Central memory CD4-positive, alpha-beta T cell (primary cell): Measurements from ENCODE around the gene CELF4.

Source experiments
- DNase-seq: peaks from one replicate; pipeline ENCODE4 v3.0.0; 2022

Gene CELF4

DNA sequence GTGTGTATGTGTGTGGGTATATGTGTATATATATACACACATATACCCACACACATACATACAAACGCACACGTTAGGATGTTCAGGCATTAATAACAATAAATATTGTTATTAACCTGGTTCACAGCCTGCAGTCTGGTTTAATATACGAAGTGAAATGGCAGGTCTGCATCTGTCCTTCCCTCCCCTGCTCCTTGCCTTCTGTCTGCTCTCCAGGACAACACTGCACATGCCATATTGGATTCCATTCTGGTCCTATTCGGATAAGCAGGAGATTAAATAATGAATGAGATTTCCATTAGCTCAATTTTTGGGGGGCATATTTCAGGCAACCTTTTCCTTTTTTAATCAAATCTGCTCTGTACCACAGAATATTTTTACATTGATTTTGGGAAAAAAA is 158.0 kb downstream of the CELF4 start:
- DNase-seq, result no peak

DNA sequence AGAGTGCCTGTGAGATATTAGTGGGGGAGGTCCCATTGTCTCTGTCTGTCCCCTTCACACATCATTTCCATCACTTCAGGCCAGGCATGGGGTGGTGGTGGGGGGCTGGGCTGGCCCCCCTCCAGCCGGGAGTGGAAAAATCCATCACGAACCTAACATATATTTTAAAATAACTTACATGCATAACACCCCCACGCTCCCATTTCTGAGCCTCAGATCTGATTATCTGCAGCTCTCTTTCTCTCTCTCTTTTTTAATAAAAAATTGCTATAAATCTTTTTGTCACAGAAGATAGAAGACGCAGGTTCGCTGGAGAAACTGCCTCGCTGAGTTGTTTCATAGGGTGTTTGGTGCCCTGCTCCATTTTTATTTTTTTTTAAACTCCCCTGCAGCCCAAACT is 159.8 kb downstream of the CELF4 start:
- no peak for DNase-seq

DNA sequence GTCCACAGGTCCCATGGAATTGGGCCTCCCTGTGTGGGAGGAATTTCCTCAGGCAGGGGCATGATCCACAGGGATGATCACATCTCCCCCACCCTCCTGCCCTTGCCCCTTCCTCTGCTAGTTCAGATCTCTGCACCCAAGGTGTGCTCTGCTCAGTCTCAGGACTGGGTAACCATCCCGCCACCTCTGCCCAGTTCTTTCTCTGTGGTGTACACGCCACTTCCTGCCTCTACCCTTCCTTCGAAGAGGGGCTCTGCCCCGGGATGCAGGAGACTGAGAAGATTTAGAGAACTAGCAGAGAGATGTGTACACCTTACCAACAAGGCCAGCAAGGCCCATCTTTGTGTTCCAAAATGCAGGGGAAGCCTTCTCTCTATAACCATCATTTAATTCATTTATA is 160.4 kb downstream of the CELF4 start:
- DNase-seq, result no peak

DNA sequence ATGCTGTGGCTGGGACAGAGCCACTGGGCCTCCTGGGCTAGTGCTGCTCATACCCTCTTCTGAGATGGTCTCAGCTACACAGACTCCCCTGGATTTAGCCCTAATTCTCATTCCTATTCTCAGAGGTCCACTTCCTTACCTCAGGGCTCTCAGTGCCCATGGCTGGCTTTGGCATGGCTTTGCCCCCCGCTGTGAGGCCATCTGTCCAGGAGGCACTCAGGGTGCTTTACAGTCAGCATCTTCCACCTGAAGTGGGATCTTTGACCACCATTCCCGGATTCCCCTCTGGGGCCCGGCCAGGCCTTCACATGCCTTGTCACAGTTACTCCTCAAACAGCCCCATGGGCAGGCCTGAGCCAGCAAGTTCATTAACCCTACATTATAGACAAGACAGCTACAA is 161.8 kb downstream of the CELF4 start:
- DNase-seq, result no peak

DNA sequence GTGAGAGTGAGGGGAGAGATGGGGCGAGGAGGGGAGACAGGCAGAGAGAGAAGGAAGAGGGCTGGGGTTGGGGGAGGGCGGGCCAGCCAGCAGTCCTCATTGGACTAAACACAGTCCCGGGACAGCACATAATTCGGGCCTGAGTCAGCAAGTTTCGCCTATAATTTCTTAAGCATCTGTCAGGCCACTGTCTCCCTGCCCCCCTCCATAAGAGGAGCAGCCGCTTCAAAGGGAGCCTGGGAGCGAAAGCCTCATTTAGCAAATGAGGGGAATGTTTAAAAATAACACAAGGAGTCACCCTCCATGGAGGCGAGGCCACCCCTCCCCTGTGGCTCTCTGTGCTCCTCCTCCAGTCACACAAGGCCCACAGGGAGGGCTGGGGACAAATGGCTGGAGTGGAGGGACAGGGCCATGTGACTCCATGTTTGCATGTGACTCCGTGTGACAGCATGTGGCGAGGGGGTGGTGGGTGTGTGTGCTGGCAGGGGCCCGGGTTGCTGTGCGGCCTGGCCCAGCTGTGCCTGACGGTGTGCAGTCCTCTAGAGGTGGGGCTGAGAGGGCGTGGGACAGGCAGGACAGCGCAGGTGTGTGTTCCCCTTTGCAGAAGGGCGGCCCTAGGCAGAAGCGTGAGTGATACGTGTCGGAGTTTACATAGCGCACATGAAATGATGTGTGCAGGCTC is 162.4 kb downstream of the CELF4 start:
- no peak for DNase-seq

DNA sequence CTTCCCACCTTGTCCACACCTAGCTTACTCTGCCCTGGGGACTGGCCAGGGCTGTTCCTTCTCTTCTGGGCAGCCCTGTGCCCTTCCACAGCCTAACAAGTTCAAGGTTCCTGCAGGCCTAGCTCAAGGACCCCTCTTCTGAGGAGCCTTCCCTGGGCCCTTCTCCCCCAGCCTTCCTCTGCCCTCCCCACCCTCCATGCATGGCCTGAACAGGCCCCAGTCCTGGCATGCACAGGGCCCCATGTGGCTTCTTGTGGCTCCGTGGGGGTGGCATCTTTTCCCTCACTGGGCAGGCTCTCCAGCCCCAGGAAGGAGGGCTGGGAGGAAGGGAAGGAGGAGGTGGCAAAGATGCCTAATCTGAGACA is 162.9 kb downstream of the CELF4 start:
- no peak for DNase-seq

DNA sequence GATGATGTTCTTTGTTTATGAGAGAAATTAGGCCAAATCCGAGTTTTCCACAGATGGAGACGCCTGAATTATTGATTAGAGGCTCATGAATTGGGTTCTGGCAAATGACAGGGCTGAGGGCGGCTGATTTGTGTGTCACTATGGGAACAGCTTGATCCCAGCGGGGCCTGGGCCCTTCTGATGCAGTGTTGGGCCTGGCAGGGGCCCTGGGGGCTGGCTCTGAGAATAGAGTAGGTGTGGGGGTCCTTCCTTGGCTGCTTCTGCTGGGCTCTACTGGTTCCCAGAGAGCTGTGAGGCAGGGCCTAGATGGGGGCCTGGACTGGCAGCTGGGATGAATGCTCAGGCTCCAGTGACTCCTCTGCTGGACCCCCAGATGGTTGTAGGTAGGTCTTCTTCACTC is 164.8 kb downstream of the CELF4 start:
- DNase-seq, result no peak

DNA sequence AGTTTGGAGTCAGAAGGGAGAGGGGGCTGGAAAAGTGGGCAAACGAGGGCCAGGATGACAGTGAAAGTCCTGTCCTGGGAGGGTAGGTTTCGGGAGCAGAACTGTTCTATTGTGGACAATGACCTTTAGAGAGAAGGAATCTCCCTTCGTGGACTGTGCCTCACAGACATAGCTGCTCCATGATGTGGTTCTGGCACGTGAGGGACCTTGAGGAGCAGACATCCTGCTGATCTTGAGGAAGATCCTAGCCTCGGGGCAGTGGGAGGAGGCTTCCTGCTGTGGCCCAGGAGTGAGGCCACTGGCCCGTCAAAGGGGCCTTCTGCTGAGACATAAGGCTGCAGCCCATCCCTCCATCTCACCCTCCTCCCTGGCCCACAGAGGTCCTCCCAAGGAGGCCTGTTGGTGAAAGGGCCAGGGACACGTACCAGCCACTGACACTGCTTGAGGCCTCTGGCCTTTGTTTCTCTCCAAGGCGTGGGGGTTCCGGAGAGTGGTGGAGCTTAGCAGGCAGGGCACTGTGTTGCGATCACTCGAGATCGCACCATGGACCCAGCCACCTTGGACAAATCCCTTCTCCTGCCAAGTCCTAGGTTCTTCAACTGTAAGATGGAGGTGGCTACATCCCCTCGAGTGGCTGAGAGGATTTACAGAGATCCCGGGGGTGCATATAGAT is 167.2 kb downstream of the CELF4 start:
- no peak for DNase-seq

DNA sequence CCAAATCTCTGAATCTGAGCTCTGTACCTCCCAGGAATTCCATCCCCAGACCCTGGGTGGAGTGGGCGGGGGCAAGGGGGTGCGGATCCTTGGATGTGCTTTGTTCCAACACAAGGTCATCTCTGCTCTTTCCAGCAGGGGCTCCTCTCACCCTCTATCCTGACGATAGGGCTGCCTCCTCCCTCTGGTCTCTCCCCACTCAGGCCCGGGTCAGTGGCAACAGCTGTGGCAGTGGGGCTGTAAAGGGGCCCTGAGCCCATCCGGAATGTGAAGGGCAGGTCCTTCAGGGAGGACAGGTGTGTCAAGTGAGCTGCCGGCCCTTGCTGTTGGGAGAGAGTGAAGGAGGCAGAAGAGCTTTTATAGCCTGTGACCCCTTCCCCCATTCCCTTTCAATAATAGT is 167.8 kb downstream of the CELF4 start:
- no peak for DNase-seq

DNA sequence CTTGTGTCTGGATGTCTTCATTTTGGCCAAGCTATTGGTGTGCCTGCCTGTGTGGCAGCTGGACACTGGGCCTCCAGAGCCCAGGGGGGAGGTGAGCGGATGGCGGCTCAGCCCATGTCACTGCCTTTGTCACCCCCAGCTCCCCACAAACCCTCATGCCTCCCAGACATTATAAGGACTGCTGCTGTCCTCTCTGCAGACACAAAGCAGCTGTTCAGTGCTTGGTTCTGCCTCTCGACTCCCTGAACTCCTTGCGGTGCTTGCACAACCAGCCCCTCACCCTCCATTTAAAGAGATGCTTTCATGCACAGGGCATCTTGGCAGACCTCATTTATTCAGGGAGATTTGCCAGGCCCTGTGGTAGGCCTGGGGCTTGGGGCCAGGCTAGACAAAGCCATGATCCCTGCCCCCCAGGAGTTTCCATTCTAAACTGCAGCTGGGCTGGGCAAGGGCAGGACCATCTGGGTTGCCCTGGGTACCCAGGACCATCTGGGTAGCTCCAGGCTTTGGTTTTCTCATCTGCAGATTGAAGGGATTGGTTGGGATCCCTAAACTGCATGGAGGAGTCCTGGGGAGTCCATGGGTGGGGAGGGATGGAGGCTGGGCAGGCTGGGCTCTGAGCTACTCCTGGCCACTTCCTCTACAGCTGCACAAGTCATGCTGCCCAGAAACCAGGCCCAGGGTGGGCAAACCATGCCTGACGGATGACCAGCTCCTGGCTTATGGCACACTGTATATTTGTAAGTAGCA is 168.5 kb downstream of the CELF4 start:
- DNase-seq, result no peak

DNA sequence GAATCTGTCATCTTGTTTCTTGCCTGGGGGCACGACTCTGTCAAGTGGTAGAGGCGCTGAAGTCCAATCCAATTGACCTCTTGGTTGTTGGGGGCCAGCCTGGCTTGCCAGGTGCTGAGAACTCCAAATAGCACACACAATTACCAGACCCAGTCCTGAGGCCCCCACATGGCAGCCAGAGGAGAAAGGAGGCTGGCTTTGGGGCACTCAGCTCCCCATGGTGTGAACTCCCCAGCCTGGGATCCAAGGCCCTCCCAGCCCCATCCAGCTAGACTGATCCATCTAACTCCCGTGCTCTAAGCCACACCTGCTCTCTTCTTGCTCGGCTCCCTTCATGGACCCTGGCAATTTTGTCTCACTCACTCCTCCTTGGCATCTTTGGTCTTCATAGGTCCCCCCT is 170.0 kb downstream of the CELF4 start:
- no peak for DNase-seq

DNA sequence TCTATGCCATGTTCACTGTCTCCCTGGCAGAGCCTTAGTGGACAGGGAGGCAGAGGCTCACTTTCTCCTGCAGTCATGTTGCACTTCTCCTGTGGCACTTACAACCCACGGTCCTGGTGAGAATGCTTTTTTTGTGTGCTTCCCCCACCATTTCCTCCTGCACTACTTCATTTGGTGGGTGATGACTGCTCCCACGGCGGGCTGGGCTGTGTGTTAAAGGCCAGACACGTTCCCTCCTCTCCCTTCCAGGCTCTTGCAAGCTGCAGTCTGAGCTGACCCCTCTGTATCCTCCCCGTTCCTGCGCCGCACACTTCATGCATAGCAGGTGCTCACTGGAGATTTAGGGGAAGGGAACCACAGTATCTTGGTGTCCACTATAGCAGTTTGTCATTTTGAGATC is 170.5 kb downstream of the CELF4 start:
- DNase-seq, result no peak

DNA sequence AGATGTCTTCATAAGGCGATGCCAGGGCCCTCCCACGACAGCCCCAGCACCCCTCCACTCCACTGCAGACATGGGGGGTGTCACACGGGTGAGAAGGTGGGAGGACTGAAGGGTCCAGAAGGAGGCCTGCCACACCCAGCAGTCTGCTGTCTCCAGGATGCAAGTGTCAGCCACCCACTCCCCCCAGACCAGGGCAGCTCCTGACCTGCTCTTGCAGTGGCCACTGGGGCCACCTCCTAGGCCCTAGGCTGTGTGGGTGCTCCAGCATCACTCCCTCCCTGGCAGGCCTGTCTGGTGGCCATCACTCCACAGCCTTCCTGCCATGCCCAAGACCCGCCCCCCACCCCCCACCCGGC is 171.0 kb downstream of the CELF4 start:
- no peak for DNase-seq

DNA sequence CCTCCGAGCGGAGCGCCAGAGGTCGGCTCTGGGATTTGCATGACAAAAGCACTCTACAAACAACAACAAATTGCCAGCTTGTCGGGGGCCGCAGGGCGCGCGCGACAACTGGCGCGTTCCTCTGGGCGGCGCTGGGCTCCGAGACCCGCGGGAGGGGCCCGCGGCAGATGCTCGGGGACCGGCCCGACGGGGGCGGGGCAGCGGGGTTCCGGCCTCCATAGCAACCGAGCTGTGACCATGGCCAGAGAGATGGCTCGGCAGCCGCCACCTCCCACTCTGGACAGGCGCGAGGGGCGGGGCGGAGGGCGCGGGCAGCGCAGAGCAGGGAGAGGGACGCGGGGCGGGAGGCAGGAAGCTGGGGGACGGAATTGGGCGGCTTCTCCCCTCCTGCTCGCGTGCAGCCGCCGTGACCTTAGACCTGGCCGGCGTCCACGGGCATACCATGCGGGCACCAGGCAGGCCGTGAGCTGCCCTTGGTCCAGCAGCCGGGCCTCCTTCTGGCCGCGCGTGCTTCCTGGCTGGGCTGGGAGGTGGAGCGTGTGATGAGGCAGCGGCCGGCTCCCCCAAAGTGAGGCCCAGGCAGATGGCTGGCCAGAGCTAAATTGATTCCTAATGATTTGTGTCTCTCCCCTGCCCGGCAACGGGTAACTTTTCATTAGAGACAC is 171.5 kb downstream of the CELF4 start:
- no peak for DNase-seq

DNA sequence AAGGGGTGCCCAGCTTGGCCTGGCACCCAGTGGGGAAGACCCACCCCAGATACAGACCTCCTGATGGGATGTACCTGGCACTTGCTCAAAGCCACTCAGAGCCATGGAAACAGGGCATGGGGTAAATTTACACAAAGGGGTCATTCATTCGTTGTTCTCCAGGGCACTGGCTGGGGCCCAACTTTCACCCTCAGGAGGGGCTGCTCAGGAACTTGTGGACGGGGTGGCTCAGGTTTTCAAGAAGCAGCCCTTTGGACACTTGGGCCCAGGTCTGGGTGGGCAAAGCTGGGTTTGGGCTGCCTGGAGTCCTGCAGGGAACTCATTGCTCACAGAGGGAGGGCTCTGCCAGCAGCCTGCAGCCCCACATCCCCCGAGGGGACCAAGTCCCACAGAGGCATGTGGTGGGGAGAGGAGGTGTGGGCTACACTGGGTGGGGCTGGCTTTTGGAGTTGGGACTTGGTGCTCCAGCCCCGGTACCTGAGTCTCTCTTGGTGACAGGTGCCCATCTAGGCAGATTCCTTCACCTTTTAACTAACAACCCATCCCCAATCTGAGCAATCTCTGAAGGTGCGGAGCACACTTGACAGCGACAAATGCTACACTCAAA is 172.3 kb downstream of the CELF4 start:
- no peak for DNase-seq

DNA sequence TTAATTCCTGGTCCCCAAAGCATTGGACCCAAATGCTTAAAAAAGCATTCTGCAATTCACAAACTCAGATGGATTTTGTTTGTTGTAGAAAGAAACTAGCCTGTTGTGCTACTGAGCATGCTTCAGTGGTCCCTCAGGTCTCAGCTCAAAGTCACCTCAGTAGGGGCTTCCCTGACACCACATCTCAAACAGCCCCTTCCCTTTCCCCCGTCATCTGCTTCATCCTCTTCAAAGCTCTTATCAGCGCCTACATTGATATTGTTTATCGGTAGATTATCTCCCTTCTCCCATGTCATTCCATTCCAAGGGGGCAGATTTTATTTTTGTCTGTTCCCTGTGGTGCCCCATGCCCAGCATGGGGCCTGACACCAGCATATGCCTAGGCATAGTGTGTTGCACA is 172.9 kb downstream of the CELF4 start:
- DNase-seq, result no peak

DNA sequence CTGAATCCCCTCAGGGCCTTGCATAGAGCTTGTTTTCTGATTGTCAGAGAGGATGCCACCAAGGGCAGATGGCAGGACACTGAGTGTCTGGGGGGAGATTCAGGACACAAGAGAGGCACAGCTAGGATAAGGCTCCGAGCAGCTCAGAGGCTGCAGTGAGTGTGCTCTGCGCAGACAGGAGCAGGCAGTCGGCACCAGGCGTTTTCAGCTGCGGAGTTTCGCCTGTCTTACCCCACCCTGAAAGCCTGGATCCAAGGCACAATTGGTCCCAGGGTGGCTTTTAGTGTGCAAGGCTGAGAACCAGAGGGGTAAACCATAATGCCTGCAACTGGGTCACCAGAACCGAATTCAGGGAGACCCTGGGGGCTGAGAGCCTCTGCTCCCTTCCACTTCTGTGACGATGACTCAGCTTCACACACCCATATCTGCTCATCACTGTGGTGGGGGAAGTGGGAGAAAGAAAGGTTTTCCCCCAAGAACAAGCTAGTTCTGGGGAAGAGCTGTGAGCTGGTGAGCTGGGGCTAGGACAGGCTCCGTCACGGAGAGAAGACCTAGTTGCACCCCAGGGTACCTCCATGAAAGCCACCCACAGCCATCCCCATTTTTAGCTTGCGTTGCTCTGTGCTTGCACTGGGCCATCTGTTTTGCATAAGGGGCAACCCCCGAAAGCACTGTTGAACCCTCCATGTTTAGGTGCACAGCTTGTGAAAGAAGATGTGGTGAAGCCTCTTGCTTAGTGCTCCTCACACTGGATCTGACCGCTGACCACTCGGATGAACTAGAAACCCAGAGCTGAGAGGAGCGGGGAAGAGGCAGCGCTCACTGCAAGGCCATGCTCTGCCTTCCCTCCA is 173.7 kb downstream of the CELF4 start:
- no peak for DNase-seq

DNA sequence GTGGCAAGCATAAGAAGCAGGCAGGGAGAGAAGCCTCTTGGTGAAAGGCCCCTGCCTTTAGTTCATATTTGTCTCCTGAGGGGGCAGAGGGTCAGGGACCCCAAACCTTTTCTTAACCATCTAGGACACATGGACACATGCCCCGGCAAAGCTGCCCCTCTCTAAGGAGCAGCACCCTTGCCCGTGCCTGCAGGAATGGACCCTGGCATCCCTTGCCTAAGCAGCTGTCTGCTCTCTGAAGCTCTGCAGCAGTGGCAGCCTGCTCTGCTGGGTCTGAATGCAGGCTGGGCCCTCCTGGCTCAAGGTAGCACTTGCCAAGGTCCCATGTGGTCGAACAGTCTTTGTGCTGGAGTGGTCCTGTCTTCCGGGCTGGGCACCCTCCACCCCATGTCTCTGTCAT is 174.4 kb downstream of the CELF4 start:
- no peak for DNase-seq

DNA sequence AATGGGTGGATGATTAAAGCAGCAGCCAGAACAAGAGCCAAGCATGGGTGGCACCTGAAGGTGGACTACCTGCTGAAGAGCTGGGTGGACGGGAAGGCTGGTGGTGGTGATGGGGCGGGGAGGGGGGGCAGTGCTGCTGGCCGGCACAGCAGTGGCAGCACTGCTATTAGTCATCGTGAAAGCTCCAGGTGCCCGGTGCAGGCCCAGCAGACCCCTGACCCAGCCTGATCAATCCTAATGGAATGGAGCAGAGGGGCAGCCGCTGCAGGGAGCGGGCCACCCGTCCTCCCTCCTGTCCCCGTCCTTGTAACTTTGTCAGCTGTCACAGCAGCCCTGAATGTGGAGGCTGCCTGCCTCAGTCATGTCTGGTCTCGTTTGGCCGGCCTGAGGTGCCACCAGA is 174.9 kb downstream of the CELF4 start:
- no peak for DNase-seq

DNA sequence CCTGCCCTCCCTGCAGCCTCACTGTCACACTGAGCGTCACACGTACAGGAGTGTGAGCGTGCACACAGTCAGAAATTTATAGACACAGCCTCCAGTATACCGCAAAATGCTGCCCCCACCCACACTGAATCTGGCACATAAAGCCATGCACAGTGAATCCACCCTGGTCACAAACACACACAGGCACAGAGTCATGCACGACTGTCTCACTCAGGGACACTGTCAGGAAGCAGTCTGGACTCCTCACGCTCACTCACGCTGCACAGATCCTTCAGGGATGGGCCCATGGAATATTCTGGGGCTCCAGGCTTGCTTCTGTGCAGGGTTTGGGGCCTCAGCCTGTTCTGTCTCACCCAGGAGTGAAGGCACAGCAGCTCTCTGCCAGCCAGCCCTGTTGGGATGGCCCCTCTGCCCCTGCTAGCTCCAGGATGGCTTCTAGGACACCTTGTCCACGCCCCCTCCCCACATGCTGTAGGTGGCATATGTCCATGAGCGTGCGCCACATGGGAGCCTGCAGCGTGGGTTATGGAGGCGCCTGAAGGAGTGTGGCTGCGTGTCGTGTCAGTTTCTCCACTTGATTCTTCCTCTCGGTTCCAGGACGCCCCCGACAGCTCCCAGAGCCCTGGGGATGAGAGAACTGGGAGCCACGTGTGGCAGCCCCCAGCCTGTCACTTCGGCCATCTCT is 175.8 kb downstream of the CELF4 start:
- no peak for DNase-seq

DNA sequence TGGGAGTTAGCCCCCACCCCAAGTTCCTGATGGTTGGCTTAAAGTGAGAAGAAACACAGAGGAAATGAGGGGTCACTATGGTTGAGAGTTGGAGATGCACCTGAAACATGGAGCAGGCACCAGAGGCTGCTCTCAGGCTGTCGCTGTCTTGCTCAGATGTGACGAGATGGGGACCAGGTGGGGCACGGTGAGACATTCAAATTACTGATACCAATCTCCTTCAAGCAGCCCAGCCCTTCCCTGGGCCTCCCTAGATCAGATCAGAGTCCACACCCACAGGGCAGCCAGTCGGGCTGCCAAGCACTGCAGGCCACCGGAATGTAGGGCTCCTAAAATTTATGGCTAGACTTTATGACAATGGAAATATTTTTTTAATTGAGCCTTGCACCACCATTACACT is 176.6 kb downstream of the CELF4 start:
- DNase-seq, result no peak

DNA sequence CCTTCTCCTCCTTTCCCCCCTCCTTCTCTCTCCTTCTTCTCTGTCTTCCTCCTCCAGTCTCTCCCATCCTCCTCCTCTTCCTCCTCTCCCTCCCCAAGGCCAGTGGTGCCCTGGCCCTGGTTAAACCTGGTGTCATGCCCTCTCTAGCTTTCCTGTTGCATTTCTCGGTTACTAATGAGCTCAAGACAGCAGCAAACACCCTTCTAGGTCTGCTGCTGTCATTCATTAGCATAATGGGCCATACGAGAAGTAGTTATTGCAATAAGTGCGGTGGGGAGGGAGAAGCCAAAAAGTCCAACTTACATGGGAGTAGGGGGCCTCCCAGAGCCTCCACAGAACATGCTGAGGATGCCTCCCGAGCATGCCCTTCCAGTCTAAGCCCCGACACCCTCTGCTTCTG is 177.2 kb downstream of the CELF4 start:
- DNase-seq, result no peak
